Measurements from ENCODE around the gene DHCR24.

DNA sequence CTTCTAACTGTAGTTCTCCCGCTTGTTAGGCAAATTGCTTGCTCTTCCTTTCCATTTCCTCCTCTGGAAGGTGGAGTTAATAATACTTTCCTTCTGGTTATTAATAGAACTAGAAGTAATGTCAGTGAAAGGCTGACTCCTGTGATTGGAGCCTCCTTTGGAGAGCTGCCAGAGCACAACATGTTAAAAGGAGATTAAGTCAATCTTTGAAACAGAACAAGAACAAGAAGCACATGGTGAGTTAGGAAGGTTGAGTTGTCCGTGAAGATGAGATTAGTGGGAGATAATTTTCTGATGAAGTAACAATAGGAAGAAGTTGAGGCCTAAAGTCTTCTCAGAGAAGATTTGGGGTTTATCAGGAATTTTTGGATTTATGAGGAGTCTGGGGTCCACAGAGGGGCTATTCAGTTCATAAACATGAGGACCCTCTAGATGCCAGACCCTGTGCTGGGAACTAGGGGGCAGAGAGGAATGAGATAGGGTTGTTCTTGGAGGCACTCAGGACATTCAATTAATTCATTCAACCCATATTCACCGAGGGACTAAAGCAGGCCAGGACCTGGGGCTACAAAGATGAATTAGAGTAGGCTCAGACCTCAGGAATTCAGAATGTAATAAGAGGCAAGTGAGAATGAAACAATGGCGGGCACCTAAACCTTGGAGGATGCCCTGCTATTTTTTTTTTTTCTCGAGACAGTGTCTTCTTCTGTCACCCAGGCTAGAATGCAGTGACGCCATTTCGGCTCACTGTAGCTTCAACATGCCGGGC is 40.7 kb upstream of the DHCR24 start:
- TF ChIP-seq EZH2 (IDR thresholded peaks at IDR 0.05) (no peak), POLR2AphosphoS5 (IDR thresholded peaks at IDR 0.05; ENCODE audit: borderline replicate concordance, low read depth, low read length) (peak; percentile 16; the same call in 1 of the 2 replicates), FOXP2 (optimal IDR thresholded peaks at IDR 0.05; ENCODE audit: control extremely low read depth, extremely low read length, insufficient read depth) (no peak)

Data from SK-N-MC (cell line).